NCI-H128 (cell line): ENCODE data around the gene DNAH3.

ENCODE experiments used
- DNase-seq: peaks from one replicate; lab custom pipeline; 2025; ENCODE audit not compliant: unreplicated experiment; lab: John Stamatoyannopoulos, UW

Gene DNAH3

GRCh38 chr16:20886320-20886719 lies 264.3 kb downstream of the DNAH3 start:
- no peak for DNase-seq

GRCh38 chr16:20884240-20884556 lies 266.4 kb downstream of the DNAH3 start:
- DNase-seq: no peak

- DNase-seq: no peak
Measured at GRCh38 chr16:20883554-20884239, 266.9 kb downstream of the DNAH3 start.
